ENCODE results near the gene NTHL1. TPM values are rescaled to one million over a fixed set of nuclear protein-coding genes. Genes with fewer than 3 reads are reported as not detected.

The NTHL1 gene
- total and polyA plus RNA-seq, 2 of the 8 experiments (the other 6 are each of a cell fraction or from before 2014, with no cell fraction given), result 70.9 to 150 TPM

- peak overlapping the region; percentile 11 for H4K91ac ChIP-seq (replicated peaks; ENCODE audit: insufficient read length, low read length)
- H3K4me2 ChIP-seq (ENCODE audit: insufficient read depth in 1 of 2, low read depth in 2 of 2, low read length in 2 of 2), result peak overlapping the region; percentile 83 to 91
- H2BK5ac ChIP-seq (ENCODE audit: low read depth, low read length), result no peak overlapping the region
- H3K36me3 ChIP-seq (ENCODE audit: control insufficient read depth in 2 of 4, insufficient read depth in 4 of 4, low read length in 3 of 4), result peaks cover 2 to 3% (median 2%) of the 10 kb centered on the region in 4 experiments; a peak in 3 of 8 replicates
- H3K4ac ChIP-seq (replicated peaks; ENCODE audit: insufficient read length, low read depth, low read length), result no peak overlapping the region
- ChIA-PET POLR2A (ENCODE audit: partially characterized antibody) (interaction anchor here (0.6 to 28.2 kb wide), 11 partner anchors 8 to 381 kb away, joined by 3 to 736 read pairs (median 7); partner anchors contain the start of genes GFER, NDUFB10, NOXO1 and NPW), CTCF (ENCODE audit: partially characterized antibody) (interaction anchor here (1.4 to 6.8 kb wide), 3 partner anchors 9 to 99 kb away, joined by 3 to 55 read pairs (median 5); partner anchors contain the start of gene NOXO1)
- no peak overlapping the region for H3K18ac ChIP-seq (ENCODE audit: extremely low read depth, low read length)
- no peak overlapping the region for H2AK5ac ChIP-seq (ENCODE audit: low read depth, low read length)
- DNase-seq (ENCODE audit: low read depth in 1 of 2, low spot score in 2 of 2) (peak in 1 of 2 experiments; percentile 61), FAIRE-seq (no peak)
- no peak overlapping the region for H3K23ac ChIP-seq (ENCODE audit: insufficient read length)
- no peak overlapping the region for H2AFZ ChIP-seq (ENCODE audit: low read length)
- TF ChIP-seq MAX (IDR thresholded peaks at IDR 0.05) (peak; percentile 60; the same call in 1 of the 2 replicates), CEBPB (IDR thresholded peaks at IDR 0.05; ENCODE audit: low read depth, low read length) (no peak), USF2 (IDR thresholded peaks at IDR 0.05; ENCODE audit: low read length) (peak; percentile 16; the same call in 1 of the 2 replicates)
- no peaks in the 10 kb centered on the region for H3K79me1 ChIP-seq (ENCODE audit: low read depth, low read length)
- peaks cover 22% of the 10 kb centered on the region; the same call in 1 of the 2 replicates for H3K23me2 ChIP-seq (ENCODE audit: low read depth, low read length)
- no peak overlapping the region for H3K9ac ChIP-seq (replicated peaks in 1 of 4; ENCODE audit: extremely low read depth in 1 of 4, low read depth in 3 of 4, low read length in 3 of 4)
- no peak overlapping the region for H3K14ac ChIP-seq (ENCODE audit: insufficient read length)
- H4K8ac ChIP-seq (ENCODE audit: extremely low read depth, insufficient read depth, low read length), result no peak overlapping the region; the same call in 1 of the 2 replicates
- 31% methylated on average over 13 of the region's 18 CpGs; no CpG with 5 or more reads in 1 of the 2 experiments for WGBS, 2 experiments (ENCODE audit: extremely low coverage in 1 of 2, insufficient coverage in 1 of 2, insufficient read length in 1 of 2, insufficient replicate concordance in 2 of 2, low coverage in 1 of 2, low lambda C conversion rate in 2 of 2, missing lambda C conversion rate in 1 of 2)
- H3K56ac ChIP-seq (replicated peaks; ENCODE audit: insufficient read length, low read depth, low read length), result no peak overlapping the region
- H3K4me3 ChIP-seq (ENCODE audit: extremely low read depth in 1 of 4, insufficient read depth in 2 of 4, low read depth in 3 of 4, low read length in 4 of 4), result peak overlapping the region; percentile 36 to 77 (median 48); a peak in 7 of 8 replicates
- H4K5ac ChIP-seq (ENCODE audit: insufficient read length, low read depth, low read length), result no peak overlapping the region
- peaks cover 7 to 10% of the 10 kb centered on the region in 2 experiments for H4K20me1 ChIP-seq (replicated peaks in 1 of 2; ENCODE audit: control insufficient read depth in 1 of 2, insufficient read depth in 2 of 2, low read length in 2 of 2)
- peak overlapping the region; percentile 53; the same call in 1 of the 2 replicates for H2BK12ac ChIP-seq (ENCODE audit: low read depth, low read length)
- H2BK15ac ChIP-seq (ENCODE audit: low read length), result no peak overlapping the region
- no peak overlapping the region for H2BK20ac ChIP-seq (ENCODE audit: low read length)
- peaks cover 4 to 37% (median 24%) of the 10 kb centered on the region in 4 experiments for H3K27me3 ChIP-seq (replicated peaks in 1 of 4; ENCODE audit: control insufficient read depth in 3 of 4, extremely low read depth in 1 of 4, insufficient read depth in 3 of 4, low read length in 3 of 4)
- no peak overlapping the region for H2BK120ac ChIP-seq (replicated peaks; ENCODE audit: low read depth, low read length)
- H3K27ac ChIP-seq (ENCODE audit: low read depth, low read length), result no peak overlapping the region
- peaks cover 0 to 24% (median 18%) of the 10 kb centered on the region in 4 experiments; a peak in 6 of 7 replicates for H3K4me1 ChIP-seq (replicated peaks in 1 of 4; ENCODE audit: control insufficient read depth in 3 of 4, insufficient read depth in 4 of 4, low read length in 3 of 4)
- H3K79me2 ChIP-seq (ENCODE audit: control insufficient read depth in 1 of 2, insufficient read depth in 2 of 2, low read length in 2 of 2), result no peaks in the 10 kb centered on the region
- no peaks in the 10 kb centered on the region for H3K9me3 ChIP-seq (ENCODE audit: insufficient read depth in 2 of 2, low read depth in 1 of 2, low read length in 1 of 2)
Measured at GRCh38 chr16:1991135-1991551, 56.5 kb downstream of the NTHL1 start.

All from H1 (cell line).